Heart left ventricle (tissue), 16 donors: ENCODE measurements around the gene SH2D7. TPM values are rescaled to one million over a fixed set of nuclear protein-coding genes. Genes with fewer than 3 reads are reported as not detected.

Experiments
- ATAC-seq, 4 donors: fragments of 200-7000 bp; cut with Tn5 transposase; one replicate each; pipeline ENCODE4 v1.9.1; 2020 to 2022; ENCODE audit warnings: moderate library complexity in 4 of 4, mild to moderate bottlenecking in 3 of 4, moderate number of reproducible peaks in 1 of 4
- DNase-seq, 5 donors: peaks; one replicate each; pipeline ENCODE4 v3.0.0-alpha.2; 2020
- H3K27ac ChIP-seq, 12 donors: fragments of 200-600 bp; sonication (generic) in 4 of 12; one replicate each; pipeline versions ENCODE4 v1.5.0 to v1.8.0; 2016 to 2022; ENCODE audit warnings: mild to moderate bottlenecking in 2 of 12
- H3K27me3 ChIP-seq, 9 donors: fragments of 200-600 bp; sonication (generic) in 2 of 9; one replicate each; pipeline versions ENCODE4 v1.5.1 to v1.8.0; 2016 to 2022; ENCODE audit warnings: mild to moderate bottlenecking in 3 of 9
- H3K36me3 ChIP-seq, 9 donors: fragments of 200-600 bp; sonication (generic) in 2 of 9; one replicate each; pipeline versions ENCODE4 v1.5.0 to v1.8.0; 2018 to 2022; ENCODE audit warnings: mild to moderate bottlenecking in 2 of 9
- H3K4me1 ChIP-seq, 12 donors: fragments of 200-600 bp; sonication (generic) in 4 of 12; one replicate each; pipeline versions ENCODE4 v1.5.0 to v1.8.0; 2016 to 2022; ENCODE audit warnings: mild to moderate bottlenecking in 3 of 12
- H3K4me3 ChIP-seq, 12 donors: fragments of 200-600 bp; sonication (generic) in 4 of 12; one replicate each; pipeline versions ENCODE4 v1.5.0 to v1.8.0; 2017 to 2022; ENCODE audit warnings: mild to moderate bottlenecking in 9 of 12, moderate library complexity in 4 of 12
- H3K9me3 ChIP-seq, 12 donors: fragments of 200-600 bp; sonication (generic) in 4 of 12; one replicate each; pipeline versions ENCODE4 v1.5.0 to v1.8.0; 2016 to 2022; ENCODE audit warnings: mild to moderate bottlenecking in 1 of 12
- POLR2A ChIP-seq, 2 donors: fragments of 450-650 bp; IDR thresholded peaks; one replicate each; pipeline ENCODE4 v1.6.1; 2017; ENCODE audit warnings: antibody characterized with exemption in 2 of 2, mild to moderate bottlenecking in 2 of 2, moderate library complexity in 2 of 2
- WGBS, 4 donors: extraction: QIAGEN DNeasy Blood & Tissue Kit in 2 of 4; methylation state at CpG; one replicate each; pipeline versions ENCODE4 v1.1.5 to v1.1.7; 2013 to 2018; 5-methylcytosine and 5-hydroxymethylcytosine counted together
- intact Hi-C, 10 donors: fragments of 100-400 bp; cut with DNase I; formaldehyde crosslinking; loops; one replicate each; pipeline versions ENCODE4 v1.11.1 to v1.14.2; 2022
- long read RNA-seq, 3 donors: library from polyadenylated mRNA; unstranded; transcript quantifications; one replicate each; pipeline ENCODE4 v2.0.0, GENCODE V29; 2020 to 2021
- polyA plus RNA-seq, 2 donors: library from polyadenylated mRNA; stranded (reverse); fragments of 200-250 nt; gene quantifications; one replicate each; pipeline ENCODE4 v1.2.3, GENCODE V29; 2013
- total RNA-seq, 9 donors: library from RNA; depleted of rRNA in 2 of 9; stranded (reverse); fragments of >200 nt in 2 of 9; fragmentation: NEBNext Ultra II Directional in 3 of 9; extraction: Animal tissue kit (Norgen Biotek cat#: 25700) in 3 of 9; gene quantifications; one replicate each; pipeline versions ENCODE4 v1.1.0 to v1.2.4, GENCODE V29; 2016 to 2023
- TF ChIP-seq, protein P1 (sequence below), 12 donors: fragments of 200-600 bp; sonication (generic) in 4 of 12; IDR thresholded peaks; one replicate each; pipeline versions ENCODE4 v1.5.0 to v1.8.0; 2018 to 2022; ENCODE audit warnings: antibody characterized with exemption in 12 of 12, mild to moderate bottlenecking in 5 of 12
- donor health status: ischemic (EF 13 %, LVEDD 7.1; RV severe dilation, severe dysfunction).
- donor health status: healthy with polysubstance abuse.
- donor health status: DM: no; HTN: yes; CAD: no.
- donor health status: DM: no; HTN: no; CAD: no.
- donor health status: ischemic (EF 25% LVEDD 6.9; RV normal size, moderate dysfunction).
- donor health status: ischemic (EF 25% LVEDD 5.7; RV mildly dilated, moderate dysfunction).
- donor health status: healthy.
- donor health status: DM: yes; HTN: yes; CAD: no.
- donor health status: ischemic (EF 35%, LVEDD 5.7; RV mildly dilated, moderate dysfunction).
- donor health status: nonischemic (EF 11% LVEDD 7.7; RV severe dilation, severe dysfunction).
- donor health status: DM: yes; HTN: yes; CAD: no.
- donor health status: PGD.
- donor health status: ischemic (EF 29% LVEDD 5.4; RV normal size, mild dysfunction).
- donor health status: nonischemic (EF 23%, LVEDD 6.1; RV moderate dilation, normal function).

SH2D7 gene
- total RNA-seq (not detected), polyA plus RNA-seq (not detected)
- long read RNA-seq, donor 1: 0 reads
- long read RNA-seq, donor 2: 0 reads
- long read RNA-seq, donor 3: 0 reads

DNA sequence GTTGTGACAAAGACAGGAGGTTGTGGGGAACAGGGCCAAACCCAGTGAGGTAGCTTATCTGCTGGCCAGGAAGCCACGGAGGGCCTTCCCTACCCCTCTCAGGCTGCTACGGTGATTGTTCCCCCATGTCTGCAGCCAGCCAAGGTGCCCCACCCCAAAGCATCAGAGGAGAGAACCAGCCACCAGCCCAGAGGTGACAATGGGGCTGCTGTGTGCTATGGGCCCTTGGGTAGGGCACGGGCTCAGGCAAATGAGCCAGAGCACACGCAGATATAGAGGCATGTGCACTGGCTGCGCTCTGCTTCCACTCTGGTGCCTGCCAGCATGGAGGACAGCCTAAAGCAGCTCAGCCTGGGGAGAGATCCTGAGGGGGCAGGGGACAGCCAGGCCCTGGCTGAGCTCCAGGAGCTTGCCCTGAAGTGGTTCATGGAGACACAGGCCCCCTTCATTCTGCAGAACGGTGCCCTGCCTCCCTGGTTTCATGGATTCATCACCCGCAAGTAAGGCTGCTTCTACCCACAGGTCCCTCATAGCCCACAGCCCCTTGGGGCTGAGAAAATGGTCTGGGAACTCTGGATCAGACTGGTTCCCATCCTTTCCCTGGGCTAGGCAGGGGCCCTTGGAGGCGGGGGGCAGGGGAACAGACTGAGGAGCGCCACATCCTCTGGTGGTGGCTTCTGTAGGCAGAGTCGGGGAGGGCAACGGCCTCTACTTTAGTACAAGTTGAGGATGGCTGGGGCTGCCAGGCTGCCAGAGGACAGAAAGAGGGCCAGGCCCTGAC, at the start of gene SH2D7:
Gene SH2D7, plus strand, starts transcription at position 301 of the 781 bp plus-strand sequence. Its CDS starts 24 bp downstream, at position 325.
- 49 to 63% (median 60%) methylated on average over 11 of the region's 11 CpGs for WGBS, 4 donors
- H3K4me3 ChIP-seq: no peak within 1 kb of the TSS
- peak; percentile 37 to 83 (median 72) for ATAC-seq
- H3K36me3 ChIP-seq: no peaks in the 10 kb centered on the region
- H3K9me3 ChIP-seq: no peaks in the 10 kb centered on the region
- peaks cover 0 to 27% (median 23%) of the 10 kb centered on the region in 12 donors for H3K4me1 ChIP-seq
- TF ChIP-seq, protein P1, sequence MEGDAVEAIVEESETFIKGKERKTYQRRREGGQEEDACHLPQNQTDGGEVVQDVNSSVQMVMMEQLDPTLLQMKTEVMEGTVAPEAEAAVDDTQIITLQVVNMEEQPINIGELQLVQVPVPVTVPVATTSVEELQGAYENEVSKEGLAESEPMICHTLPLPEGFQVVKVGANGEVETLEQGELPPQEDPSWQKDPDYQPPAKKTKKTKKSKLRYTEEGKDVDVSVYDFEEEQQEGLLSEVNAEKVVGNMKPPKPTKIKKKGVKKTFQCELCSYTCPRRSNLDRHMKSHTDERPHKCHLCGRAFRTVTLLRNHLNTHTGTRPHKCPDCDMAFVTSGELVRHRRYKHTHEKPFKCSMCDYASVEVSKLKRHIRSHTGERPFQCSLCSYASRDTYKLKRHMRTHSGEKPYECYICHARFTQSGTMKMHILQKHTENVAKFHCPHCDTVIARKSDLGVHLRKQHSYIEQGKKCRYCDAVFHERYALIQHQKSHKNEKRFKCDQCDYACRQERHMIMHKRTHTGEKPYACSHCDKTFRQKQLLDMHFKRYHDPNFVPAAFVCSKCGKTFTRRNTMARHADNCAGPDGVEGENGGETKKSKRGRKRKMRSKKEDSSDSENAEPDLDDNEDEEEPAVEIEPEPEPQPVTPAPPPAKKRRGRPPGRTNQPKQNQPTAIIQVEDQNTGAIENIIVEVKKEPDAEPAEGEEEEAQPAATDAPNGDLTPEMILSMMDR (IDR thresholded peaks at IDR 0.05): no peak
- TF ChIP-seq POLR2A (IDR thresholded peaks at IDR 0.05): no peak
- peak in 3 of 5 donors; percentile 36 to 53 (median 40) for DNase-seq
- intact Hi-C loops: loop anchor here in 2 of 10 donors (5.0 kb wide), 1 partner anchor 85 kb away; no protein-coding TSS in a partner anchor
- peak within 1 kb of the TSS in 4 of 12 donors; percentile 16 to 53 (median 34) for H3K27ac ChIP-seq
- H3K27me3 ChIP-seq: no peaks in the 10 kb centered on the region

DNA sequence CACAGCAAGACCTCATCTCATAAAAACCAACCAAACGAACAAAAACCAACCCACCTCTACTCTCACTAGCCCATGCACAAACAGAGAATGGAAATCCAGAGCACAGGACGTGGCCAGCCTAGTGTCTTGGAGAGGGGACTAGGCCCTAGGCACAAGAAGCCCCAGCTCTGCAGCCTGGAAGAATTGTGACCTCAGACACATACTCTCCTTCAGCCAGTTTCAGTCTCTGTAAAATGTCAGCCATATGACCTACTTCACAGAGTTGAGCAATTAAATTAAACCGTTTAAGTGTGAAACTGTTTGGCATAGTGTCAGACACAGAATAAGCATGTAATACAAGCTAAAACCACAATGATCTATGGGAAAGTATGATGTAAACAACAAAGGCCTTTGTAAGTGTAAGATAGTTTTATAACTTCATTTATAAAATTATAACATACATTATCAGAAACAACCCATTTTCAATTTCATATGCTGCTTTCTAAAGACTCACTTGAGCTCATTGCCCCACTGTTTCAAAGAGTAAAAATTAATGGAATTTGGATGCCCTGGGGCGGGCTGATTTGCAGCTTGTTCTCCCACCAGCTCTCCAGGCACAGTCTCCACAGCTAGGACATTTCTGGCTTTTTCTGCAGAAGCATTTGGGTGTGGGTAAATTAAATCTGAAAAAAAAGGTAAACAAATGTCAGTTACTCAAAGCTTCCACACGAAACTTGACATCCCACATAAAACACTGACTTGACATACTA, 47.8 kb upstream of the SH2D7 start:
- H3K36me3 ChIP-seq: peaks cover 0 to 46% (median 37%) of the 10 kb centered on the region in 9 donors
- no peaks in the 10 kb centered on the region for H3K9me3 ChIP-seq
- TF ChIP-seq POLR2A (IDR thresholded peaks at IDR 0.05): no peak
- TF ChIP-seq, protein P1 (IDR thresholded peaks at IDR 0.05): no peak
- H3K27me3 ChIP-seq: no peaks in the 10 kb centered on the region
- no peak for DNase-seq
- no peak overlapping the region for H3K4me3 ChIP-seq
- H3K27ac ChIP-seq: peak overlapping the region in 1 of 12 donors; percentile 92
- WGBS, 4 donors: 80 to 85% (median 84%) methylated on average over 5 of the region's 5 CpGs
- peaks cover 3 to 80% (median 32%) of the 10 kb centered on the region in 12 donors for H3K4me1 ChIP-seq
- no peak for ATAC-seq
- intact Hi-C loops: no loop called here

DNA sequence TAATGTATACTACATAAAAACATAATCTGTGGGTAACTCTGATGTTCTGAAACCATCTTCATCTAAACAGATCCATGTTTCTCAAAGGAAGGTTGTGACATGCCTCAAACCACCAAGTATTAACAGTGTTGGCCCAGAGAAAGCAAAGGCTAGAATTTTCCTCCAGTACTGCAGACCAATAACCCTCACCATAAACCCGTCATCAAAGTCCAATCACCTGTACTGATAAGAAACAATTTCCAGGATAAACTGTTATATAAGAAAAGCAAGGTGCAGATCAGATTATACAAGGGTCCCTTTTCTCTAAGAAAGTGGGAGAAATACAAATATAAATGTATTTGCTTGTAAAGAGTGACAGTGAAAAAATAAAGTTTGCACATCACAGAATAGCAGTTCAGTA, 47.2 kb upstream of the SH2D7 start:
- intact Hi-C loops: no loop called here
- TF ChIP-seq, protein P1 (IDR thresholded peaks at IDR 0.05): no peak
- no peak for TF ChIP-seq POLR2A (IDR thresholded peaks at IDR 0.05)
- Histone ChIP-seq H3K9me3 (no peaks in the 10 kb centered on the region), H3K4me1 (peaks cover 8 to 81% (median 37%) of the 10 kb centered on the region in 12 donors), H3K4me3 (no peak overlapping the region), H3K36me3 (peaks cover 0 to 40% (median 37%) of the 10 kb centered on the region in 9 donors), H3K27ac (peak overlapping the region in 1 of 12 donors; percentile 92), H3K27me3 (no peaks in the 10 kb centered on the region)
- ATAC-seq (no peak), DNase-seq (no peak)
- WGBS, 4 donors: 84 to 95% (median 88%) methylated on average over 1 of the region's 1 CpG
